HepG2 (cell line): ENCODE data around the gene PRR23E. TPM values are rescaled to one million over a fixed set of nuclear protein-coding genes. Genes with fewer than 3 reads are reported as not detected.

Experiments
- AKNA ChIP-seq: sonication (generic); formaldehyde crosslinking; IDR thresholded peaks from 2 replicates; pipeline ENCODE4 v1.4.0; 2020; ENCODE audit warnings: missing genetic modification reagents, borderline replicate concordance
- HOXA3 ChIP-seq: sonication (generic); formaldehyde crosslinking; IDR thresholded peaks from 2 replicates; pipeline ENCODE4 v1.5.0; 2020; ENCODE audit warnings: missing genetic modification reagents
- MTERF4 ChIP-seq: sonication (generic); formaldehyde crosslinking; IDR thresholded peaks from 2 replicates; pipeline ENCODE4 v1.8.0; 2023; ENCODE audit warnings: mild to moderate bottlenecking, missing genetic modification reagents
- NONO ChIP-seq, 2 experiments: fragments of 450-650 bp in 1 of 2; sonication (generic) in 1 of 2; formaldehyde crosslinking in 1 of 2; IDR thresholded peaks in 1 of 2; conservative IDR thresholded peaks in 1 of 2; 2 replicates each; pipeline versions ENCODE4 v1.6.1 to v1.8.0; 2017 to 2022; ENCODE audit warnings: mild to moderate bottlenecking in 1 of 2, missing genetic modification reagents in 1 of 2, moderate library complexity in 1 of 2
- NR1H2 ChIP-seq: sonication (generic); formaldehyde crosslinking; IDR thresholded peaks from 2 replicates; pipeline ENCODE4 v1.8.1; 2022; ENCODE audit warnings: low read depth, missing genetic modification reagents, borderline replicate concordance
- PRDM15 ChIP-seq: sonication (generic); formaldehyde crosslinking; IDR thresholded peaks from 2 replicates; pipeline ENCODE4 v1.4.0; 2020; ENCODE audit warnings: missing genetic modification reagents
- ZNF772 ChIP-seq: sonication (generic); formaldehyde crosslinking; IDR thresholded peaks from 2 replicates; pipeline ENCODE4 v1.5.0; 2020; ENCODE audit warnings: mild to moderate bottlenecking, missing genetic modification reagents
- polyA plus RNA-seq, 8 experiments: library from polyadenylated mRNA; depleted of rRNA in 3 of 8; stranded (reverse) in 7 of 8; unstranded in 1 of 8; fragments of >200 nt; fragmentation: Illumina TruSeq in 4 of 8; extraction: Trizol in 4 of 8; gene quantifications; 2 replicates each; pipeline versions ENCODE4 v1.2.1 to v1.2.3, GENCODE V29; 2011 to 2016; ENCODE audit warnings: low read depth in 4 of 8, missing spikeins in 1 of 8, mixed read lengths in 1 of 8; ENCODE audit not compliant: insufficient read depth in 1 of 8
- total RNA-seq, 5 experiments: library from RNA; depleted of rRNA; stranded (reverse); fragments of >200 nt; fragmentation: Illumina TruSeq; extraction: Trizol; gene quantifications; 2 replicates each; pipeline ENCODE4 v1.2.3, GENCODE V29; 2016; ENCODE audit warnings: low read depth in 1 of 5

Gene PRR23E
- total and polyA plus RNA-seq, 2 of the 13 experiments (the other 11 are each of a cell fraction or from before 2014, with no cell fraction given): not detected

GRCh38 chr3:127209155-127209839, 16.4 kb downstream of the PRR23E start (continued):
- no peak for TF ChIP-seq AKNA (CRISPR knock-in tag)
- TF ChIP-seq HOXA3 (CRISPR knock-in tag): no peak
- no peak for TF ChIP-seq NR1H2 (CRISPR knock-in tag)
- TF ChIP-seq PRDM15: no peak
- TF ChIP-seq NONO (IDR thresholded peaks at IDR 0.05): no peak
- no peak for TF ChIP-seq NONO (CRISPR knock-in tag; conservative IDR thresholded peaks at IDR 0.05)
- no peak for TF ChIP-seq ZNF772 (CRISPR knock-in tag)
- no peak for TF ChIP-seq MTERF4 (CRISPR knock-in tag)
